IPS-15b (cell line): ENCODE results near the gene ZNF816.

Source experiments
- H3K27me3 ChIP-seq: one replicate; pipeline ENCODE4 v1.6.1; 2013; ENCODE audit warnings: low read length; ENCODE audit not compliant: control insufficient read depth, insufficient read depth
- H3K36me3 ChIP-seq: one replicate; pipeline ENCODE4 v1.6.1; 2013; ENCODE audit warnings: low read length; ENCODE audit not compliant: control insufficient read depth, insufficient read depth
- H3K4me1 ChIP-seq: one replicate; pipeline ENCODE4 v1.6.1; 2013; ENCODE audit warnings: mild to moderate bottlenecking, low read length; ENCODE audit not compliant: control insufficient read depth, insufficient read depth
- H3K4me3 ChIP-seq: one replicate; pipeline ENCODE4 v1.5.1; 2013; ENCODE audit warnings: low read depth, low read length
- H3K9ac ChIP-seq: one replicate; pipeline ENCODE4 v1.6.1; 2013; ENCODE audit warnings: low read depth, mild to moderate bottlenecking, low read length
- H3K9me3 ChIP-seq: one replicate; pipeline ENCODE4 v1.6.1; 2013; ENCODE audit warnings: mild to moderate bottlenecking, low read length; ENCODE audit not compliant: control insufficient read depth, insufficient read depth

The ZNF816 gene

GRCh38 chr19:52962394-52963246 is at the start of gene ZNF816:
Gene ZNF816 (minus strand): TSS chr19:52962881. CDS start chr19:52956089, 6,792 bp downstream.
- peaks cover 2% of the 10 kb centered on the region for H3K36me3 ChIP-seq
- H3K9ac ChIP-seq, result peak within 1 kb of the TSS; percentile 85
- peak within 1 kb of the TSS; percentile 91 for H3K4me3 ChIP-seq
- H3K4me1 ChIP-seq, result peaks cover 8% of the 10 kb centered on the region
- H3K27me3 ChIP-seq, result no peaks in the 10 kb centered on the region
- no peaks in the 10 kb centered on the region for H3K9me3 ChIP-seq

- no peak overlapping the region for H3K9ac ChIP-seq
- H3K4me3 ChIP-seq, result no peak overlapping the region
Measured at GRCh38 chr19:53012006-53012405, 49.3 kb upstream of the ZNF816 start.

GRCh38 chr19:53010494-53010893 is 47.8 kb upstream of the ZNF816 start:
- H3K9me3 ChIP-seq, result no peaks in the 10 kb centered on the region

More at GRCh38 chr19:53012006-53012405, 49.3 kb upstream of the ZNF816 start:
- H3K27me3 ChIP-seq, result peaks cover 2% of the 10 kb centered on the region
- H3K4me1 ChIP-seq, result no peaks in the 10 kb centered on the region
- H3K9me3 ChIP-seq, result no peaks in the 10 kb centered on the region
- peaks cover 2% of the 10 kb centered on the region for H3K36me3 ChIP-seq

GRCh38 chr19:53008061-53008778 is 45.5 kb upstream of the ZNF816 start:
- H3K9ac ChIP-seq, result no peak overlapping the region
- no peaks in the 10 kb centered on the region for H3K4me1 ChIP-seq
- no peak overlapping the region for H3K4me3 ChIP-seq
- H3K36me3 ChIP-seq, result peaks cover 2% of the 10 kb centered on the region
- H3K9me3 ChIP-seq, result no peaks in the 10 kb centered on the region
- peaks cover 2% of the 10 kb centered on the region for H3K27me3 ChIP-seq

More at GRCh38 chr19:53010494-53010893, 47.8 kb upstream of the ZNF816 start:
- no peak overlapping the region for H3K9ac ChIP-seq
- peaks cover 2% of the 10 kb centered on the region for H3K36me3 ChIP-seq
- no peaks in the 10 kb centered on the region for H3K4me1 ChIP-seq
- no peak overlapping the region for H3K4me3 ChIP-seq
- H3K27me3 ChIP-seq, result peaks cover 2% of the 10 kb centered on the region

GRCh38 chr19:53007606-53008005 is 44.9 kb upstream of the ZNF816 start:
- peaks cover 4% of the 10 kb centered on the region for H3K27me3 ChIP-seq
- H3K4me3 ChIP-seq, result no peak overlapping the region
- no peaks in the 10 kb centered on the region for H3K4me1 ChIP-seq
- no peaks in the 10 kb centered on the region for H3K9me3 ChIP-seq
- peaks cover 2% of the 10 kb centered on the region for H3K36me3 ChIP-seq
- H3K9ac ChIP-seq, result no peak overlapping the region

GRCh38 chr19:53007200-53007599 is 44.5 kb upstream of the ZNF816 start:
- peaks cover 2% of the 10 kb centered on the region for H3K36me3 ChIP-seq
- no peak overlapping the region for H3K9ac ChIP-seq
- H3K4me3 ChIP-seq, result no peak overlapping the region
- peaks cover 2% of the 10 kb centered on the region for H3K4me1 ChIP-seq
- H3K9me3 ChIP-seq, result no peaks in the 10 kb centered on the region
- H3K27me3 ChIP-seq, result peaks cover 4% of the 10 kb centered on the region

GRCh38 chr19:53004242-53004641 is 41.6 kb upstream of the ZNF816 start:
- no peaks in the 10 kb centered on the region for H3K9me3 ChIP-seq
- H3K27me3 ChIP-seq, result peaks cover 12% of the 10 kb centered on the region
- H3K36me3 ChIP-seq, result peaks cover 2% of the 10 kb centered on the region
- H3K4me3 ChIP-seq, result no peak overlapping the region
- H3K4me1 ChIP-seq, result peaks cover 2% of the 10 kb centered on the region
- no peak overlapping the region for H3K9ac ChIP-seq

GRCh38 chr19:53002479-53002878 is 39.8 kb upstream of the ZNF816 start:
- no peaks in the 10 kb centered on the region for H3K36me3 ChIP-seq
- H3K4me1 ChIP-seq, result peaks cover 2% of the 10 kb centered on the region
- H3K27me3 ChIP-seq, result peaks cover 23% of the 10 kb centered on the region
- H3K4me3 ChIP-seq, result no peak overlapping the region
- no peak overlapping the region for H3K9ac ChIP-seq
- no peaks in the 10 kb centered on the region for H3K9me3 ChIP-seq

- no peaks in the 10 kb centered on the region for H3K36me3 ChIP-seq
- peak overlapping the region; percentile 30 for H3K4me3 ChIP-seq
- peaks cover 33% of the 10 kb centered on the region for H3K27me3 ChIP-seq
- no peak overlapping the region for H3K9ac ChIP-seq
- H3K9me3 ChIP-seq, result no peaks in the 10 kb centered on the region
- peaks cover 2% of the 10 kb centered on the region for H3K4me1 ChIP-seq
Measured at GRCh38 chr19:52997975-52998374, 35.3 kb upstream of the ZNF816 start.

- Histone ChIP-seq H3K27me3 (peaks cover 47% of the 10 kb centered on the region), H3K4me1 (peaks cover 3% of the 10 kb centered on the region), H3K36me3 (no peaks in the 10 kb centered on the region), H3K4me3 (no peak overlapping the region), H3K9ac (no peak overlapping the region), H3K9me3 (no peaks in the 10 kb centered on the region)
Measured at GRCh38 chr19:52995711-52996110, 33.0 kb upstream of the ZNF816 start.

- H3K9me3 ChIP-seq, result no peaks in the 10 kb centered on the region
- no peak overlapping the region for H3K9ac ChIP-seq
- no peaks in the 10 kb centered on the region for H3K36me3 ChIP-seq
- H3K4me1 ChIP-seq, result peaks cover 3% of the 10 kb centered on the region
- peaks cover 35% of the 10 kb centered on the region for H3K27me3 ChIP-seq
- peak overlapping the region; percentile 58 for H3K4me3 ChIP-seq
Measured at GRCh38 chr19:52993342-52994178, 30.9 kb upstream of the ZNF816 start.
